LNCAP (cell line): ENCODE data around the gene TMEM132E.

ENCODE experiments used
- CTCF ChIP-seq: fragments of 450-650 bp; IDR thresholded peaks from 2 replicates; pipeline ENCODE4 v1.5.1; 2017; ENCODE audit warnings: mild to moderate bottlenecking

The TMEM132E gene

GRCh38 chr17:34683390-34683789 lies 104.0 kb downstream of the TMEM132E start:
- TF ChIP-seq CTCF, result no peak
